Measurements from ENCODE around the gene C19orf25. TPM values are rescaled to one million over a fixed set of nuclear protein-coding genes. Genes with fewer than 3 reads are reported as not detected.

C19orf25 gene
- total and polyA plus RNA-seq, 2 of the 13 experiments (the other 11 are each of a cell fraction or from before 2014, with no cell fraction given), result 14.2 to 32.4 TPM

DNA sequence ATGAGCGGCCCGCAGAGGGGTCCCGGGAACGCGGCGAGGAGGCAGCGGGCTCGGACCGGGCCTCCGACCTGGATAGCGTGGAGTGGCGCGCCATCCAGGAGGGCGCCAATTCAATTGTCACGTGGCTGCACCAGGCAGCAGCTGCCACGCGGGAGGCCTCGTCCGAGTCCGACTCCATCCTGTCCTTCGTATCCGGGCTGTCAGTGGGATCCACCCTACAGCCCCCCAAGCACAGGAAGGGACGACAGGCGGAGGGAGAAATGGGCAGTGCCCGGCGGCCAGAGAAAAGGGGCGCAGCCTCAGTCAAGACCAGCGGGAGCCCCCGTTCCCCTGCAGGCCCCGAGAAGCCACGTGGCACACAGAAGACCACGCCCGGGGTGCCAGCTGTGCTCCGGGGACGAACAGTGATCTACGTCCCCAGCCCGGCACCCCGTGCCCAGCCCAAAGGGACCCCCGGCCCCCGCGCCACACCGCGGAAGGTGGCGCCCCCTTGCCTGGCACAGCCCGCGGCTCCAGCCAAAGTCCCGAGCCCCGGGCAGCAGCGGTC, 10.7 kb downstream of the C19orf25 start (continued):
- TF ChIP-seq, protein P1, sequence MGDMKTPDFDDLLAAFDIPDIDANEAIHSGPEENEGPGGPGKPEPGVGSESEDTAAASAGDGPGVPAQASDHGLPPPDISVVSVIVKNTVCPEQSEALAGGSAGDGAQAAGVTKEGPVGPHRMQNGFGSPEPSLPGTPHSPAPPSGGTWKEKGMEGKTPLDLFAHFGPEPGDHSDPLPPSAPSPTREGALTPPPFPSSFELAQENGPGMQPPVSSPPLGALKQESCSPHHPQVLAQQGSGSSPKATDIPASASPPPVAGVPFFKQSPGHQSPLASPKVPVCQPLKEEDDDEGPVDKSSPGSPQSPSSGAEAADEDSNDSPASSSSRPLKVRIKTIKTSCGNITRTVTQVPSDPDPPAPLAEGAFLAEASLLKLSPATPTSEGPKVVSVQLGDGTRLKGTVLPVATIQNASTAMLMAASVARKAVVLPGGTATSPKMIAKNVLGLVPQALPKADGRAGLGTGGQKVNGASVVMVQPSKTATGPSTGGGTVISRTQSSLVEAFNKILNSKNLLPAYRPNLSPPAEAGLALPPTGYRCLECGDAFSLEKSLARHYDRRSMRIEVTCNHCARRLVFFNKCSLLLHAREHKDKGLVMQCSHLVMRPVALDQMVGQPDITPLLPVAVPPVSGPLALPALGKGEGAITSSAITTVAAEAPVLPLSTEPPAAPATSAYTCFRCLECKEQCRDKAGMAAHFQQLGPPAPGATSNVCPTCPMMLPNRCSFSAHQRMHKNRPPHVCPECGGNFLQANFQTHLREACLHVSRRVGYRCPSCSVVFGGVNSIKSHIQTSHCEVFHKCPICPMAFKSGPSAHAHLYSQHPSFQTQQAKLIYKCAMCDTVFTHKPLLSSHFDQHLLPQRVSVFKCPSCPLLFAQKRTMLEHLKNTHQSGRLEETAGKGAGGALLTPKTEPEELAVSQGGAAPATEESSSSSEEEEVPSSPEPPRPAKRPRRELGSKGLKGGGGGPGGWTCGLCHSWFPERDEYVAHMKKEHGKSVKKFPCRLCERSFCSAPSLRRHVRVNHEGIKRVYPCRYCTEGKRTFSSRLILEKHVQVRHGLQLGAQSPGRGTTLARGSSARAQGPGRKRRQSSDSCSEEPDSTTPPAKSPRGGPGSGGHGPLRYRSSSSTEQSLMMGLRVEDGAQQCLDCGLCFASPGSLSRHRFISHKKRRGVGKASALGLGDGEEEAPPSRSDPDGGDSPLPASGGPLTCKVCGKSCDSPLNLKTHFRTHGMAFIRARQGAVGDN (CRISPR knock-in tag; IDR thresholded peaks at IDR 0.05), result no peak
- TF ChIP-seq, protein P2, sequence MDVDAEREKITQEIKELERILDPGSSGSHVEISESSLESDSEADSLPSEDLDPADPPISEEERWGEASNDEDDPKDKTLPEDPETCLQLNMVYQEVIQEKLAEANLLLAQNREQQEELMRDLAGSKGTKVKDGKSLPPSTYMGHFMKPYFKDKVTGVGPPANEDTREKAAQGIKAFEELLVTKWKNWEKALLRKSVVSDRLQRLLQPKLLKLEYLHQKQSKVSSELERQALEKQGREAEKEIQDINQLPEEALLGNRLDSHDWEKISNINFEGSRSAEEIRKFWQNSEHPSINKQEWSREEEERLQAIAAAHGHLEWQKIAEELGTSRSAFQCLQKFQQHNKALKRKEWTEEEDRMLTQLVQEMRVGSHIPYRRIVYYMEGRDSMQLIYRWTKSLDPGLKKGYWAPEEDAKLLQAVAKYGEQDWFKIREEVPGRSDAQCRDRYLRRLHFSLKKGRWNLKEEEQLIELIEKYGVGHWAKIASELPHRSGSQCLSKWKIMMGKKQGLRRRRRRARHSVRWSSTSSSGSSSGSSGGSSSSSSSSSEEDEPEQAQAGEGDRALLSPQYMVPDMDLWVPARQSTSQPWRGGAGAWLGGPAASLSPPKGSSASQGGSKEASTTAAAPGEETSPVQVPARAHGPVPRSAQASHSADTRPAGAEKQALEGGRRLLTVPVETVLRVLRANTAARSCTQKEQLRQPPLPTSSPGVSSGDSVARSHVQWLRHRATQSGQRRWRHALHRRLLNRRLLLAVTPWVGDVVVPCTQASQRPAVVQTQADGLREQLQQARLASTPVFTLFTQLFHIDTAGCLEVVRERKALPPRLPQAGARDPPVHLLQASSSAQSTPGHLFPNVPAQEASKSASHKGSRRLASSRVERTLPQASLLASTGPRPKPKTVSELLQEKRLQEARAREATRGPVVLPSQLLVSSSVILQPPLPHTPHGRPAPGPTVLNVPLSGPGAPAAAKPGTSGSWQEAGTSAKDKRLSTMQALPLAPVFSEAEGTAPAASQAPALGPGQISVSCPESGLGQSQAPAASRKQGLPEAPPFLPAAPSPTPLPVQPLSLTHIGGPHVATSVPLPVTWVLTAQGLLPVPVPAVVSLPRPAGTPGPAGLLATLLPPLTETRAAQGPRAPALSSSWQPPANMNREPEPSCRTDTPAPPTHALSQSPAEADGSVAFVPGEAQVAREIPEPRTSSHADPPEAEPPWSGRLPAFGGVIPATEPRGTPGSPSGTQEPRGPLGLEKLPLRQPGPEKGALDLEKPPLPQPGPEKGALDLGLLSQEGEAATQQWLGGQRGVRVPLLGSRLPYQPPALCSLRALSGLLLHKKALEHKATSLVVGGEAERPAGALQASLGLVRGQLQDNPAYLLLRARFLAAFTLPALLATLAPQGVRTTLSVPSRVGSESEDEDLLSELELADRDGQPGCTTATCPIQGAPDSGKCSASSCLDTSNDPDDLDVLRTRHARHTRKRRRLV (CRISPR knock-in tag; IDR thresholded peaks at IDR 0.05), result no peak
- no peak for TF ChIP-seq SNAI1 (CRISPR knock-in tag; IDR thresholded peaks at IDR 0.05; ENCODE audit: borderline replicate concordance)
- TF ChIP-seq REPIN1 (CRISPR knock-in tag; IDR thresholded peaks at IDR 0.05; ENCODE audit: borderline replicate concordance, low read depth), result no peak
- no peak for TF ChIP-seq NFE2 (CRISPR knock-in tag; IDR thresholded peaks at IDR 0.05)
- TF ChIP-seq, protein P3, sequence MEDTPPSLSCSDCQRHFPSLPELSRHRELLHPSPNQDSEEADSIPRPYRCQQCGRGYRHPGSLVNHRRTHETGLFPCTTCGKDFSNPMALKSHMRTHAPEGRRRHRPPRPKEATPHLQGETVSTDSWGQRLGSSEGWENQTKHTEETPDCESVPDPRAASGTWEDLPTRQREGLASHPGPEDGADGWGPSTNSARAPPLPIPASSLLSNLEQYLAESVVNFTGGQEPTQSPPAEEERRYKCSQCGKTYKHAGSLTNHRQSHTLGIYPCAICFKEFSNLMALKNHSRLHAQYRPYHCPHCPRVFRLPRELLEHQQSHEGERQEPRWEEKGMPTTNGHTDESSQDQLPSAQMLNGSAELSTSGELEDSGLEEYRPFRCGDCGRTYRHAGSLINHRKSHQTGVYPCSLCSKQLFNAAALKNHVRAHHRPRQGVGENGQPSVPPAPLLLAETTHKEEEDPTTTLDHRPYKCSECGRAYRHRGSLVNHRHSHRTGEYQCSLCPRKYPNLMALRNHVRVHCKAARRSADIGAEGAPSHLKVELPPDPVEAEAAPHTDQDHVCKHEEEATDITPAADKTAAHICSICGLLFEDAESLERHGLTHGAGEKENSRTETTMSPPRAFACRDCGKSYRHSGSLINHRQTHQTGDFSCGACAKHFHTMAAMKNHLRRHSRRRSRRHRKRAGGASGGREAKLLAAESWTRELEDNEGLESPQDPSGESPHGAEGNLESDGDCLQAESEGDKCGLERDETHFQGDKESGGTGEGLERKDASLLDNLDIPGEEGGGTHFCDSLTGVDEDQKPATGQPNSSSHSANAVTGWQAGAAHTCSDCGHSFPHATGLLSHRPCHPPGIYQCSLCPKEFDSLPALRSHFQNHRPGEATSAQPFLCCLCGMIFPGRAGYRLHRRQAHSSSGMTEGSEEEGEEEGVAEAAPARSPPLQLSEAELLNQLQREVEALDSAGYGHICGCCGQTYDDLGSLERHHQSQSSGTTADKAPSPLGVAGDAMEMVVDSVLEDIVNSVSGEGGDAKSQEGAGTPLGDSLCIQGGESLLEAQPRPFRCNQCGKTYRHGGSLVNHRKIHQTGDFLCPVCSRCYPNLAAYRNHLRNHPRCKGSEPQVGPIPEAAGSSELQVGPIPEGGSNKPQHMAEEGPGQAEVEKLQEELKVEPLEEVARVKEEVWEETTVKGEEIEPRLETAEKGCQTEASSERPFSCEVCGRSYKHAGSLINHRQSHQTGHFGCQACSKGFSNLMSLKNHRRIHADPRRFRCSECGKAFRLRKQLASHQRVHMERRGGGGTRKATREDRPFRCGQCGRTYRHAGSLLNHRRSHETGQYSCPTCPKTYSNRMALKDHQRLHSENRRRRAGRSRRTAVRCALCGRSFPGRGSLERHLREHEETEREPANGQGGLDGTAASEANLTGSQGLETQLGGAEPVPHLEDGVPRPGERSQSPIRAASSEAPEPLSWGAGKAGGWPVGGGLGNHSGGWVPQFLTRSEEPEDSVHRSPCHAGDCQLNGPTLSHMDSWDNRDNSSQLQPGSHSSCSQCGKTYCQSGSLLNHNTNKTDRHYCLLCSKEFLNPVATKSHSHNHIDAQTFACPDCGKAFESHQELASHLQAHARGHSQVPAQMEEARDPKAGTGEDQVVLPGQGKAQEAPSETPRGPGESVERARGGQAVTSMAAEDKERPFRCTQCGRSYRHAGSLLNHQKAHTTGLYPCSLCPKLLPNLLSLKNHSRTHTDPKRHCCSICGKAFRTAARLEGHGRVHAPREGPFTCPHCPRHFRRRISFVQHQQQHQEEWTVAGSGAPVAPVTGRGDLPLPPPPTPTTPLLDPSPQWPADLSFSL (CRISPR knock-in tag; IDR thresholded peaks at IDR 0.05), result no peak
- no peak for TF ChIP-seq HNRNPH1 (optimal IDR thresholded peaks at IDR 0.05; ENCODE audit: low read depth, low read length)
- no peak for TF ChIP-seq ZNF484 (CRISPR knock-in tag; IDR thresholded peaks at IDR 0.05; ENCODE audit: borderline replicate concordance, low read depth)
- no peak for TF ChIP-seq BCL6 (CRISPR knock-in tag; IDR thresholded peaks at IDR 0.05)
- TF ChIP-seq ZSCAN12 (CRISPR knock-in tag; IDR thresholded peaks at IDR 0.05), result no peak
- no peak for TF ChIP-seq SMC3 (IDR thresholded peaks at IDR 0.05; ENCODE audit: low read length)
